ENCODE results near the gene TLK1.
"Not testable (repeated sequence)": the region's sequence is repeated elsewhere in the genome, so short reads cannot be mapped to it uniquely, and the experiment has no call there.

TLK1 gene

GRCh38 chr2:171141320-171141719 lies 19.4 kb downstream of the TLK1 start:
- no peak for DNase-seq

GRCh38 chr2:171139860-171140259 lies 20.8 kb downstream of the TLK1 start:
- peak; percentile 68 for DNase-seq

GRCh38 chr2:171136024-171136423 lies 24.7 kb downstream of the TLK1 start:
- no peak for DNase-seq

GRCh38 chr2:171134624-171135230 lies 26.0 kb downstream of the TLK1 start:
- no peak for DNase-seq

GRCh38 chr2:171132086-171132485 lies 28.6 kb downstream of the TLK1 start:
- no peak for DNase-seq

- no peak for DNase-seq
These were observed 32.2 kb downstream of the TLK1 start for GRCh38 chr2:171128461-171128860.

GRCh38 chr2:171124541-171124940 lies 36.2 kb downstream of the TLK1 start:
- DNase-seq, result no peak

- no peak for DNase-seq
These were observed 51.1 kb downstream of the TLK1 start for GRCh38 chr2:171109571-171109970.

- no peak for DNase-seq
These were observed 51.7 kb downstream of the TLK1 start for GRCh38 chr2:171109020-171109419.

GRCh38 chr2:171107803-171108202 lies 52.9 kb downstream of the TLK1 start:
- DNase-seq, result no peak

- no peak for DNase-seq
These were observed 56.3 kb downstream of the TLK1 start for GRCh38 chr2:171104379-171104778.

GRCh38 chr2:171102802-171103201 lies 57.9 kb downstream of the TLK1 start:
- DNase-seq, result no peak

- DNase-seq, result no peak
These were observed 60.3 kb downstream of the TLK1 start for GRCh38 chr2:171100370-171100769.

- DNase-seq, result no peak
These were observed 62.1 kb downstream of the TLK1 start for GRCh38 chr2:171098607-171099006.

- no peak for DNase-seq
These were observed 65.6 kb downstream of the TLK1 start for GRCh38 chr2:171095014-171095582.

- DNase-seq, result not testable (repeated sequence)
These were observed 69.2 kb downstream of the TLK1 start for GRCh38 chr2:171091517-171091916.

- no peak for DNase-seq
These were observed 71.2 kb downstream of the TLK1 start for GRCh38 chr2:171089489-171089888.

- DNase-seq, result no peak
These were observed 72.4 kb downstream of the TLK1 start for GRCh38 chr2:171088057-171088834.

- no peak for DNase-seq
These were observed 73.1 kb downstream of the TLK1 start for GRCh38 chr2:171087547-171087946.

- peak; percentile 75 for DNase-seq
These were observed 74.1 kb downstream of the TLK1 start for GRCh38 chr2:171086352-171087290.

GRCh38 chr2:171084128-171084527 lies 76.6 kb downstream of the TLK1 start:
- DNase-seq, result no peak

- DNase-seq, result no peak
These were observed 77.2 kb downstream of the TLK1 start for GRCh38 chr2:171083451-171083850.

GRCh38 chr2:171081649-171082111 lies 79.0 kb downstream of the TLK1 start:
- no peak for DNase-seq
